Measurements from ENCODE around the gene ADD1. TPM values are rescaled to one million over a fixed set of nuclear protein-coding genes. Genes with fewer than 3 reads are reported as not detected.

The ADD1 gene
- total and polyA plus RNA-seq, 7 experiments from 2014 or later = 152 to 300 (median 260) TPM

DNA sequence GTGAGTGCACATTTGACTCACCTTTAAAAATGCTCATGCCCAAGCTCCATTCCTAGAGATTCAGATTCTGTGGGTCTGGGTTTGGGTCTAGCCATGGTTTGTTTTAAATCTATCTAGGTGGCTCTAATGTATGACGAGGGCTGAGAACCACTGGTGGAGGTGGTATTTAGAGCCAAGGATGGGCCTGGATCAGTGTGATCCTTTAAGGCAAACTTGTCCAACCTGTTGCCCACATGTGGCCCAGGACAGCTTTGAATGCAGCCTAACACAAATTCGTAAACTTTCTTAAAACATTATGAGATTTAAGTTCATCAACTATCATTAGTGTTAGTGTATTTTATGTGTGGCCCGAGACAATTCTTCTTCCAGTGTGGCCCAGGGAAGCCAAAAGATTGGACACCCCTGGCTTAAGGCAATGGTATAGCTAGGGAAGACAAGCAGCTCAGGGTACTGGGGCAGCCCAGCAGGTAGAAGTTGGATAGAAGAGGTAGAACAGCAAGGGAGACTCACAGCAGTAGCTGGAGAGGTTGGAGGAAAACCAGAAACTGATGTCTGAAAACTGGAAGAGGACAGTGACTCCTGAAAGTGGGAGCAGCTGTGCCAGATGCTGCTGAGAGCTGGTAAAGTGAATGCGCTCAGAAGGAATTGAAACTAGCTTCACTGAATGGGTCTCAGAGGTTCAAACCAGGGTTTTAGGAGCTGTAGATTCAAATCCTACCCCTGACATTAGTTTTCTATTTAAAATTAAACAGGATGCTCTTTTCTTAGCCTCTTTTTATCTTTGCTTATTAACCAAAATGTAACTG is 18.2 kb downstream of the ADD1 start:
- Mint-ChIP-seq H3K27ac (peak overlapping the region in 3 of 9 donors; percentile 37 to 85 (median 84)), H3K27me3 (no peaks in the 10 kb centered on the region), H3K9me3 (peaks cover 0 to 1% (median 0%) of the 10 kb centered on the region in 11 donors), H3K4me1 (peaks cover 60 to 97% (median 91%) of the 10 kb centered on the region in 7 donors), H3K4me3 (peak overlapping the region in 7 of 10 donors; percentile 7 to 69 (median 42)), H3K36me3 (peaks cover 0 to 17% (median 0%) of the 10 kb centered on the region in 5 donors)
- Histone ChIP-seq H3K27ac (ENCODE audit: low read depth, low read length) (no peak overlapping the region), H3K36me3 (ENCODE audit: control insufficient read depth in 2 of 3, insufficient read depth in 3 of 3, low read length in 3 of 3) (no peaks in the 10 kb centered on the region), H3K4me3 (ENCODE audit: low read length) (no peak overlapping the region), H3K27me3 (ENCODE audit: control insufficient read depth in 2 of 2, insufficient read depth in 2 of 2, low read length in 2 of 2) (no peaks in the 10 kb centered on the region), H3K4me1 (ENCODE audit: control insufficient read depth in 2 of 2, insufficient read depth in 2 of 2, low read length in 2 of 2) (peaks cover 21 to 47% of the 10 kb centered on the region in 2 donors), H3K9me3 (ENCODE audit: control insufficient read depth in 2 of 3, low read length in 3 of 3) (no peaks in the 10 kb centered on the region)
- no peak for ATAC-seq
- intact Hi-C loops (cut with micrococcal nuclease) = no loop called here
- POLR2A ChIA-PET = interaction anchor here (0.6 to 2.3 kb wide), 4 partner anchors 9 to 27 kb away, joined by 3 to 7 read pairs (median 4); partner anchors contain the start of gene ADD1
- no peak for DNase-seq
- CTCF ChIA-PET = no interaction called here

DNA sequence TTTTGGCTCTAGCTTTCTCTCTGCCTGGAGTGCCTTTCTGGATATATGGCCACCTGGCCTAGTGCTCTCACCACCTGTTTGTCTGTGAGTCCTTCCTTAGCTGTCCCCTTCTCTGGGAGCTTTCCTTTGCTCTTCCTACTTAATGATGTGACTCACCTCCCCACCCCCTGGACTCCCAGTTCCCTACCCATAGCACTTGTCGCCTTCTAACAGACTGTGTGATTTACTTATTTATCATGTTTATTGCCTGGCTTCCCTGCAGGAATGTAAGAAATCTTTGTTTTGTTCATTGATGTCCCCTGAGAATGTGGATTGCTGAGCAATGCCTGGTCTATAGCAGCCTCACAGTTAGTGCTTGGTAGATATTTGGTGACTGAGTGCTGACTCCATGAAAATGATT is 18.9 kb downstream of the ADD1 start:
- H3K27ac ChIP-seq (ENCODE audit: low read depth, low read length) = no peak overlapping the region
- ATAC-seq (peak; percentile 27), DNase-seq (no peak)
- H3K4me1 ChIP-seq (ENCODE audit: control insufficient read depth in 2 of 2, insufficient read depth in 2 of 2, low read length in 2 of 2) = peaks cover 28 to 50% of the 10 kb centered on the region in 2 donors
- H3K27me3 ChIP-seq (ENCODE audit: control insufficient read depth in 2 of 2, insufficient read depth in 2 of 2, low read length in 2 of 2) = no peaks in the 10 kb centered on the region
- ChIA-PET POLR2A (interaction anchor here (1.0 to 2.3 kb wide), 3 partner anchors 9 to 28 kb away, joined by 3 to 7 read pairs (median 5); partner anchors contain the start of gene ADD1), CTCF (no interaction called here)
- peaks cover 0 to 14% (median 0%) of the 10 kb centered on the region in 5 donors for H3K36me3 Mint-ChIP-seq
- peak overlapping the region in 6 of 10 donors; percentile 7 to 55 (median 40) for H3K4me3 Mint-ChIP-seq
- peaks cover 63 to 98% (median 92%) of the 10 kb centered on the region in 7 donors for H3K4me1 Mint-ChIP-seq
- intact Hi-C loops (cut with micrococcal nuclease) = no loop called here
- H3K36me3 ChIP-seq (ENCODE audit: control insufficient read depth in 2 of 3, insufficient read depth in 3 of 3, low read length in 3 of 3) = no peaks in the 10 kb centered on the region
- H3K9me3 ChIP-seq (ENCODE audit: control insufficient read depth in 2 of 3, low read length in 3 of 3) = no peaks in the 10 kb centered on the region
- H3K27me3 Mint-ChIP-seq = no peaks in the 10 kb centered on the region
- H3K27ac Mint-ChIP-seq = peak overlapping the region in 7 of 9 donors; percentile 36 to 84 (median 59)
- no peak overlapping the region for H3K4me3 ChIP-seq (ENCODE audit: low read length)
- peaks cover 0 to 1% (median 0%) of the 10 kb centered on the region in 11 donors for H3K9me3 Mint-ChIP-seq

DNA sequence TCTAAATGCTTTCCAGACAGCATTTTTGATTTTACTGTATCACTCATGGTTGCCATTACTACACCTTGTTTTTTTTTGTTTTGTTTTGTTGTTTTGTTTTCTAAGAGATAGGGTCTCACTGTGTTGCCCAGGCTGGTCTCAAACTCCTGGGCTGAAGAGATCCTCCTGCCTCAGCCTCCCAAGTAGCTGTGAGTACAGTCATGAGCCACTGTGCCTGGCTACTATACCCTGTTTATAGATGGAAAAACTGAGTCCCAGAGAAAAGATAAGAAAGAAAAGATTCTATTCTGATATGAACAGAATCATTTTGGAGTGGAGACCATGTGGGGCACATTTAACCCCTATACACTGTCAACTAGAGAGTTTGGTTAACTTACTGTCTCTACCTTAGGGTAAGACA is 20.0 kb downstream of the ADD1 start:
- no peak overlapping the region for H3K27ac Mint-ChIP-seq

DNA sequence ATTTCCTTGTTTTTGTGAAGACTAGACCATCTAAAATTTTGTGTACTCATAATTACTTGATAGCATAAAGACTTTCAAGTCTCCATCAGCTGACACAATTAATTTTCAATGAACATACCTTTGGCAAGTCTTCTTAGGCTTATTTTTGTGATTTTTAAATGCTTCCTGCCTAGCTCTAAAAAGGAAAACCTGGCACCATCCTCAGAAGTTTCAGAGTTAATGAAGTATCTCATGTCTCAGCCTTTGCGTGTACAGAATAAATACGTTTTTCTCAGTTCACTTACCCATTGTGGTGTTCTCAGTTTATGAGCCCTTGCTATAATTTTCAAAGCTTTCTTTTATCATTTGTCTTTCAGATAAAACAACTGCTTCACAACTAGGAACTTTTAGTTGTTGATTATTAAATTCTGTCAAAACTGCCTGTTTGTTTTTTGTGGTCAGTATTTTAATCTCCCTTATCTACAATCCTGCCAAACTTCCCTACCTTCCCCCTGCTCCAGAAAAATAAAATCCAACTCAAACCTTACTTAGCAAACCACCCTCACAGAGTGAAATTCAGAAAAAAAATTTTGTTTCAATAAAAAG is 21.6 kb downstream of the ADD1 start:
- no peaks in the 10 kb centered on the region for H3K27me3 Mint-ChIP-seq
- no peaks in the 10 kb centered on the region for H3K9me3 Mint-ChIP-seq
- peaks cover 0 to 7% (median 0%) of the 10 kb centered on the region in 5 donors for H3K36me3 Mint-ChIP-seq
- Histone ChIP-seq H3K4me1 (ENCODE audit: control insufficient read depth in 2 of 2, insufficient read depth in 2 of 2, low read length in 2 of 2) (peaks cover 20 to 31% of the 10 kb centered on the region in 2 donors), H3K9me3 (ENCODE audit: control insufficient read depth in 2 of 3, low read length in 3 of 3) (no peaks in the 10 kb centered on the region), H3K27ac (ENCODE audit: low read depth, low read length) (no peak overlapping the region), H3K27me3 (ENCODE audit: control insufficient read depth in 2 of 2, insufficient read depth in 2 of 2, low read length in 2 of 2) (no peaks in the 10 kb centered on the region), H3K4me3 (ENCODE audit: low read length) (no peak overlapping the region), H3K36me3 (ENCODE audit: control insufficient read depth in 2 of 3, insufficient read depth in 3 of 3, low read length in 3 of 3) (peaks cover 0 to 3% (median 0%) of the 10 kb centered on the region in 3 experiments)
- ChIA-PET POLR2A (no interaction called here), CTCF (no interaction called here)
- peak overlapping the region in 5 of 10 donors; percentile 3 to 40 (median 8) for H3K4me3 Mint-ChIP-seq
- peaks cover 52 to 98% (median 92%) of the 10 kb centered on the region in 7 donors for H3K4me1 Mint-ChIP-seq
- ATAC-seq (no peak), DNase-seq (no peak)
- H3K27ac Mint-ChIP-seq = peak overlapping the region in 6 of 9 donors; percentile 23 to 69 (median 34)
- intact Hi-C loops (cut with micrococcal nuclease) = no loop called here

More for the DNA sequence above, 20.0 kb downstream of the ADD1 start:
- DNase-seq (no peak), ATAC-seq (no peak)
- no peaks in the 10 kb centered on the region for H3K27me3 Mint-ChIP-seq
- no peak overlapping the region for H3K4me3 Mint-ChIP-seq
- H3K9me3 ChIP-seq (ENCODE audit: control insufficient read depth in 2 of 3, low read length in 3 of 3) = no peaks in the 10 kb centered on the region
- H3K36me3 Mint-ChIP-seq = peaks cover 0 to 11% (median 0%) of the 10 kb centered on the region in 5 donors
- intact Hi-C loops (cut with micrococcal nuclease) = no loop called here
- H3K4me1 ChIP-seq (ENCODE audit: control insufficient read depth in 2 of 2, insufficient read depth in 2 of 2, low read length in 2 of 2) = peaks cover 29 to 44% of the 10 kb centered on the region in 2 donors
- H3K9me3 Mint-ChIP-seq = peaks cover 0 to 1% (median 0%) of the 10 kb centered on the region in 11 donors
- no peak overlapping the region for H3K4me3 ChIP-seq (ENCODE audit: low read length)
- no peaks in the 10 kb centered on the region for H3K27me3 ChIP-seq (ENCODE audit: control insufficient read depth in 2 of 2, insufficient read depth in 2 of 2, low read length in 2 of 2)
- no peak overlapping the region for H3K27ac ChIP-seq (ENCODE audit: low read depth, low read length)
- POLR2A ChIA-PET = no interaction called here
- peaks cover 0 to 3% (median 0%) of the 10 kb centered on the region in 3 experiments for H3K36me3 ChIP-seq (ENCODE audit: control insufficient read depth in 2 of 3, insufficient read depth in 3 of 3, low read length in 3 of 3)
- CTCF ChIA-PET = interaction anchor here (0.6 kb wide), 1 partner anchor 91 kb away, joined by 3 read pairs; no protein-coding TSS in a partner anchor
- H3K4me1 Mint-ChIP-seq = peaks cover 59 to 98% (median 92%) of the 10 kb centered on the region in 7 donors

DNA sequence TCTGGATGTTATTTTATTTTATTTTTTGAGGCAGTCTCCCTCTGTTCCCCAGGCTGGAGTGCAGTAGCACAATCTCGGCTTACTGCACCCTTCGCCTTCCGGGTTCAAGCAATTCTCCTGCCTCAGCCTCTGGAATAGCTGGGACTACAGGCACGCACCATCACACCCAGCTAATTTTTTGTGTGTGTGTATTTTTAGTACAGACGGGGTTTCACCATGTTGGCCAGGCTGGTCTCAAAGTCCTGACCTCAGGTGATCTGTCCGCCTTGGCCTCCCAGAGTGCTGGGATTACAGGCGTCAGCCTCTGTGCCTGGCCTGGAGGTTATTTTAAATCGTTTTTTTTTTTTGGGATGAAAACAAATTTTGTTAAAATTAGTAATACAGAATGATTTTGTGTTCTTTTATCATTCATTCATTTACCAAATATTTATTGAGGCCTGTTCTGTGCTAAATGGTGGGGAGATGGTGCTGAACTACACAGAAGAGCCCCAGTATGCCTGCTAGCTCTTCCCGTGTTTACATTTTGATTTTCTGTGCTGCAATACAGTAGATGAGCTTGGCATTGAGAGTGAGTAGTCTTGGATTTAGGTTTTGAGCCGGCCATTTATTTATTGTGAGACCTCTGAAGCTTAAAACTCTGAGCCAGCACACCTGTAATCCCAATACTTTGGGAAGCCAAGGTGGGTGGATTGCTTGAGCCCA is 22.7 kb downstream of the ADD1 start:
- peaks cover 0 to 7% (median 3%) of the 10 kb centered on the region in 5 donors for H3K36me3 Mint-ChIP-seq

DNA sequence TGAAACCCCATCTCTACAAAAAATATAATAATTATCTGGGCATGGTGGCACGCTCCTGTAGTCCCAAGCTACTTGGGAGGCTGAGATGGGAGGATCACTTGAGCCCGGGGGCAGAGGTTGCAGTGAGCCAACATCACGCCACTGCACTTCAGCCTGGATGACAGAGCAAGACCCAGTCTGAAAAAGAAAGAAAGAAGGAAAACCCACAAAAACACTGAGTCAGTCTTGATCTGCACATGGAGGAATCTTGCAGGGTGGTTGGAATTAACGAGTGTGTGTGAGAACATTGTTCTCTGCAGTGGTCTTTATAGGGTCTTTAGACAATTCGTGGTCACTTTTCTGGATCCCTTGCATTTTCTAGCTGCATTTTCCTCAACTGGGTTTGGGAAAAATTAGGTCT is 23.2 kb downstream of the ADD1 start:
- POLR2A ChIA-PET = interaction anchor here (1.0 to 1.1 kb wide), 2 partner anchors 18 to 97 kb away, joined by 3 to 4 read pairs; partner anchors contain the start of genes GRK4 and NOP14
- no peaks in the 10 kb centered on the region for H3K9me3 ChIP-seq (ENCODE audit: control insufficient read depth in 2 of 3, low read length in 3 of 3)
- ATAC-seq = no peak
- DNase-seq = no peak
- H3K4me3 Mint-ChIP-seq = peak overlapping the region in 5 of 10 donors; percentile 18 to 44 (median 23)
- H3K27me3 Mint-ChIP-seq = no peaks in the 10 kb centered on the region
- H3K36me3 ChIP-seq (ENCODE audit: control insufficient read depth in 2 of 3, insufficient read depth in 3 of 3, low read length in 3 of 3) = peaks cover 0 to 3% (median 0%) of the 10 kb centered on the region in 3 experiments
- peaks cover 47 to 97% (median 91%) of the 10 kb centered on the region in 7 donors for H3K4me1 Mint-ChIP-seq
- peaks cover 18 to 19% of the 10 kb centered on the region in 2 donors for H3K4me1 ChIP-seq (ENCODE audit: control insufficient read depth in 2 of 2, insufficient read depth in 2 of 2, low read length in 2 of 2)
- CTCF ChIA-PET = no interaction called here
- no peaks in the 10 kb centered on the region for H3K27me3 ChIP-seq (ENCODE audit: control insufficient read depth in 2 of 2, insufficient read depth in 2 of 2, low read length in 2 of 2)
- H3K36me3 Mint-ChIP-seq = peaks cover 0 to 5% (median 3%) of the 10 kb centered on the region in 5 donors
- H3K27ac ChIP-seq (ENCODE audit: low read depth, low read length) = no peak overlapping the region
- no peaks in the 10 kb centered on the region for H3K9me3 Mint-ChIP-seq
- intact Hi-C loops (cut with micrococcal nuclease) = no loop called here
- H3K27ac Mint-ChIP-seq = peak overlapping the region in 4 of 9 donors; percentile 19 to 60 (median 28)
- no peak overlapping the region for H3K4me3 ChIP-seq (ENCODE audit: low read length)

More for the DNA sequence above, 22.7 kb downstream of the ADD1 start:
- Histone ChIP-seq H3K9me3 (ENCODE audit: control insufficient read depth in 2 of 3, low read length in 3 of 3) (no peaks in the 10 kb centered on the region), H3K4me3 (ENCODE audit: low read length) (no peak overlapping the region), H3K36me3 (ENCODE audit: control insufficient read depth in 2 of 3, insufficient read depth in 3 of 3, low read length in 3 of 3) (peaks cover 0 to 3% (median 0%) of the 10 kb centered on the region in 3 experiments), H3K27me3 (ENCODE audit: control insufficient read depth in 2 of 2, insufficient read depth in 2 of 2, low read length in 2 of 2) (no peaks in the 10 kb centered on the region), H3K27ac (ENCODE audit: low read depth, low read length) (no peak overlapping the region), H3K4me1 (ENCODE audit: control insufficient read depth in 2 of 2, insufficient read depth in 2 of 2, low read length in 2 of 2) (peaks cover 12 to 21% of the 10 kb centered on the region in 2 donors)
- intact Hi-C loops (cut with micrococcal nuclease) = no loop called here
- ChIA-PET POLR2A (interaction anchor here (1.1 kb wide), 1 partner anchor 97 kb away, joined by 3 read pairs; the partner anchor contains the start of genes GRK4 and NOP14), CTCF (no interaction called here)
- Mint-ChIP-seq H3K27ac (peak overlapping the region in 2 of 9 donors; percentile 60 to 69), H3K4me3 (peak overlapping the region in 1 of 10 donors; percentile 44), H3K9me3 (no peaks in the 10 kb centered on the region), H3K27me3 (no peaks in the 10 kb centered on the region), H3K4me1 (peaks cover 47 to 97% (median 91%) of the 10 kb centered on the region in 7 donors)
- ATAC-seq (no peak), DNase-seq (no peak)
